ENCODE data around the gene NECTIN3. TPM values are rescaled to one million over a fixed set of nuclear protein-coding genes. Genes with fewer than 3 reads are reported as not detected.

NECTIN3 gene, protein sequence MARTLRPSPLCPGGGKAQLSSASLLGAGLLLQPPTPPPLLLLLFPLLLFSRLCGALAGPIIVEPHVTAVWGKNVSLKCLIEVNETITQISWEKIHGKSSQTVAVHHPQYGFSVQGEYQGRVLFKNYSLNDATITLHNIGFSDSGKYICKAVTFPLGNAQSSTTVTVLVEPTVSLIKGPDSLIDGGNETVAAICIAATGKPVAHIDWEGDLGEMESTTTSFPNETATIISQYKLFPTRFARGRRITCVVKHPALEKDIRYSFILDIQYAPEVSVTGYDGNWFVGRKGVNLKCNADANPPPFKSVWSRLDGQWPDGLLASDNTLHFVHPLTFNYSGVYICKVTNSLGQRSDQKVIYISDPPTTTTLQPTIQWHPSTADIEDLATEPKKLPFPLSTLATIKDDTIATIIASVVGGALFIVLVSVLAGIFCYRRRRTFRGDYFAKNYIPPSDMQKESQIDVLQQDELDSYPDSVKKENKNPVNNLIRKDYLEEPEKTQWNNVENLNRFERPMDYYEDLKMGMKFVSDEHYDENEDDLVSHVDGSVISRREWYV
- 63.1 and 87.3 TPM in 2 replicates for total RNA-seq

DNA sequence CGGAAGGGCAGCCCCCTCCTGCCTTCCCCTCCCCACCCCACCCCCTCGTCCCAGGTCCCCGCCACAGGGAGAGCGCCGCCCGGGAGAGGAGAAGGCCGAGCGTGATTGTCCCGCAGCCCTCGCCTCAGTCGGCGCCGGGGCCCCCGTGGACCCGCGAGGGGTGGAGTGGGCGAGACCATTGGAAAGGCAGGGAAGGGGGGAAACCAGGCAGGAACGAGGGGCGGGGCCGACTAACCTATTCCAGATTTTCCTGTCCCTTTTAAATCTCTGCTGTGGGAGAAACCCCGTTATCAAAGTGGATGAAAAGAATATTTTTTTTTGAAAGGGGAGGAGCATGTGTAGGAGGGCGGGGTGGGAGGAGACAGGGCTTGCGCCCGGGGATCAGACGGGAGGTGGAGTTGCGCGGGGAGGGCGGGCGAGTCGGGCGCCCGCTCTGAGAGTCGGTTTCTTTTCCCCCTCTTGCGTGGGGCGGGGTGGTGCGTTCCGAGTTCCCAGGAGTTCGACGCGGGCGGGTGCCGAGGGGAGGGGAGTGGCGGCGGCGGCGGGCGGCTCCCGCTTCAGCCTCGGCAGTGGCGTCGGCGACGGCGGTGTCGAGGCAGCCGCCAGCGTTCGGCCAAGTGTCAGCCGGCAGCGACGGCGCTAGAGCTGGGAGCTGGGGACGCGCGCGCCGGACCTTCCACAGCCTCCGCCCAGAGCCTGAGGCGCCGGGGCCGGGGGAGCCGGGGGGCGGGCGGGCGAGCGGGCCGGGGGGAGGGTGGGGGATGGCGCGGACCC lies at the start of gene NECTIN3:
Gene NECTIN3 (plus strand): TSS at position 560 of the 774 bp plus-strand sequence. CDS start 202 bp downstream, at position 762.

Measured in dermis lymphatic vessel endothelial cell (primary cell).